Measurements from ENCODE around the gene HIVEP3.

Gene HIVEP3

DNA sequence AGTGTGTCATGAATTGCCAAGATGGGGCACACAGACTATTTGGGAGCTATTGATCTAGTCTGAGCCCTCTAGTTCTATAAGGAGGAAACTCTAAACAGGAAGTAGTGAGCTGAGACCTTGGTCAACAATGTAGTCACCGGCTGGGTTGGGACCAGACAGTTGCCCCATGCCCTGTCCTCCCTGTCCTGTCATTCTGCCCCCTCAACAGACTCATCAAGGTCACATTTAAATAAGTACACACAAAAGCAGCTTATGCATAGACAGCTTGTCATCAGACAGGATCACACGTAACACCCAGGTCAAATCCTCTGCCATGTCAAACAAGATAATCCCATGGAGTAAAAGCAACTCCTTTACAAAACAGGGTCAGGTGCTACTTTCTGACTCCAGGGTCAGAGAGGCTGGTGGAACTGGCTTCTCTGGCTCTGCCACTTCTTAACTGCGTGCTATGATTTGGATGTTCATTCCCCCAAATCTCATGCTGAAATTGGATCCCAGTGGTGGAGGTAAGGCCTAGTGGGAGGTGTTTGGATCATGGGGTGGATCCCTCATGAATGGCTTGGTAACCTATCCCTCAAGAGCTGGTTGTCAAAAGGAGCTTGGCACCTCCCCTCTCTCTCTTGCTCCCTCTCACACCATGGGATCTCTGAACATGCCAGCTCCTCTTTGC, 128.9 kb downstream of the HIVEP3 start:
- no peak for DNase-seq (ENCODE audit: low read depth in 2 of 2)

DNA sequence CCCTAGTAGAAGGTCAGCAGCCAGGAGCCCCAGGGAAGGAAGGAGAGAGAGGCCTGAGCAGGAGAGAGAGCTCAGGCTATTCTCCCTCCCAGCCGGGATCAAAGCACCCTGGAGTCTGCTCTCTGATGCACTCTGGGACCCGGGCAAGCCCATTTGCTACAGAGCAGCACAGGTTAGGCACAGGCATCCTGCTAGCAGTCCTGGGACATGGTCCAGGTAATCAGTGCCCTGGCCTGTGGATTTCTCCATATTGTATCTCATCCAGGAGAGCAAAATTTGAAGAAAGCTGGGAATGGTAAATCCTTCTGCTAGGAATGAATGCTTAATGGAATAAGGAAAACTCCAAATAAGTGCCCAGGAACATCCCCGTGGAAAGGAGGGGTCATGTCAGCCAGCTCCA, 130.3 kb downstream of the HIVEP3 start:
- DNase-seq (ENCODE audit: low read depth in 2 of 2): no peak

DNA sequence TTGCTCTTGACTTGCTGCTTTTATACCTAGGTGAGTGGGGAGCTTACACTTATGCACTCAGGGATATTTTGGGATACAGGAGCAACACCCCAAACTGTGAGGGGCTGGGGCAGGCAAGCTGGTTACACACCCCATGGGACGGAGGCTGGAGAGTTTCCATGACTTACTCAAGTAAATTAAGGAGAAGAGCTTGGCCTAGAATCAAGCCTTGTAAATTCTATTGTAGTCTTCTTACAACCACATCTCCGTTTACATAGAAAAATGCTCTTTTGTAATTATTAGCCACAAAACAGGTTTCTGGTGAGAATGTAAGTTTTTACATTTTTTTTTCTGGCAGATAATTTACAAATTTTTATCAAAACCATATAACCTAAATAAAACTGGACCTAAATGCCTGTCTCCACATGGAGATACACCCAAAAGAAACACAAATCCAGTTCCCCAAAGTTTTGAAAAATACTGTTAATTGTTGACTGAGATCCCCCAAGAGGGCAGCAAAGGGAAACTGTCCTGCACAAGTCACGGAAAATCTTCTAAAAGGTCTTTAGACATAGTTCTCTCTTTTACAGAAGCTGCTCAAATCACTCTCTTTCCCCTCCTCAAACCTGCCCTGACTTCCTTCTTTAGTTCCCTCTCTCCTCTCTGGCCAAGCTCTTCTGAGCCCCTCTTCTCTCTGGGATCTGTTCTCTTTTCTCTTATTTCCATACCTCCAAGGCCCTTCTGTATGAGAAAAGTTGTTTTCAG, 134.0 kb downstream of the HIVEP3 start:
- no peak for DNase-seq (ENCODE audit: low read depth in 2 of 2)

DNA sequence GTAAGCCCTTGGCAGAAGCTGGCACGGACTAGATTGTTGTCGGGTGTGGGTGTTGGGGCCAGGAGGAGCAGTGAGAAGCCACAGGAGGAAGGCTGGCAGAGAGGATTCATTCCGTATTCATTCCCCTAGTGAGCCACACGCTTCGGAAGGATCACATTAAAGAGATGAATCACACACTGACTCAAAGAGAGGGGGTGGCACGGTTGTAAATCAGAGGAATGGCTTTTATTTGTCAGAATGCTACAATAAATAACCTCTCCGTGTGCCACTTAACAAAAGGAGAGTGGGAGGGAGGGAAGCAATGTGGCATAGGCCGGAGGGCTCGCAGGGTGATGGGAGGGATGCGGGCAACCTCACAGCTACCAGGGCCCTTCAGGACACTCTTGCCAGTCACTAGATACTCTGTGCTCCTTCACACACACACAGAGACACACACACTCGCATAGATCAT, 135.5 kb downstream of the HIVEP3 start:
- DNase-seq (ENCODE audit: low read depth in 2 of 2): peak in 1 of 2 donors; percentile 58

DNA sequence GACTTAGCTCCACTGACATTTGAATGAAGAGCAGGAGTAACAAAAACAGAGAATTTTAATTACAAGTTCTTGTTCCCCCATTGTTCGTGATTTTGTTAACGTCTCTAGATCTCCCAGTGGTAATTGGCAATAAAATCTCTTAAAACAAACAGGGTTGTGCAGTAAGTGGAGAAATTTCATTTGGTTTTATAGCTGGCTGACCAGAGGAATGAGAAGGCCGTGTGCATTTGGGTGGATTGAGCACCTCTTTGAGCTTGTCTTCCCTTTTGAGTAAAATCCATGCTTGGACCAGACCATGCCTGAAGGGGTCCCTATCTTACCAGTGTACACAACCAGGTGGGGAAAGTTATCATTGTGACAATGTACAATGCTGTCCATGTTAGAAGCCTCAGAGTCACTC, 137.8 kb downstream of the HIVEP3 start:
- no peak for DNase-seq (ENCODE audit: low read depth in 2 of 2)

DNA sequence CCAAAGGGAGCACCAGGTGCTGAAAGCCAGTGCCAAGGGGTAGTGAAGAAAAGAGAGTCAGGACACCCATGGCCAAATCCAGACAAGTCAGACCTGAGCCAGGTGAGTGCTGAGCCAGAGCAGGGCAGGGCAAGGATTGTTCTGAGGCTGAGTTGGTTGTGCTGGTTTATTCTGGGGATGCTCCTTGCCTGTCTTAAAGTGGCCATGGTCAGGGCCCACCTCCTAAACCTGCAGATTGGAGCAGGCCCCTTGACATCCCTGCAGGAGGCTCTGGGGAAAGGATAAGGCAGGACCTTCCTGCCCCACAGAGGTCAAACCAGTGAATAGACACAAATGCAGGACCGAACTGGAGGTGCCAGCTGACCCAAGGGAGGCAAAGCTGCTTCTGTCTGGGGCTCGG, 138.4 kb downstream of the HIVEP3 start:
- DNase-seq (ENCODE audit: low read depth in 2 of 2): no peak

DNA sequence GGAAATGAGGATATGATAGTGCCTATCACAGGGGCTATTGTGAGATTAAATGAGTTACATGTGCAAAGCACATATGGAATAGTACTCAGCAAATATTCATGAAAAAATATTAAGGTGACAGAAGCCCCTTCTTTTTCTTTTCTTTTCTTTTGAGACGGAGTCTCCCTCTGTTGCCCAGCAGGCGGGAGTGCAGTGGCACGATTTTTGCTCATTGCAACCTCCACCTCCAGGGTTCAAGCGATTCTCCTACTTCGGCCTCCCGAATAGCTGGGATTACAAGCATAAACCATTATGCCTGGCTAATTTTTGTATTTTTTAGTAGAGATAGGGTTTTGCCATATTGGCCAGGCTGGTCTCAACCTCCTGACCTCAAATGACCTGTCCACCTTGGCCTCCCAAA, 139.4 kb downstream of the HIVEP3 start:
- no peak for DNase-seq (ENCODE audit: low read depth in 2 of 2)

DNA sequence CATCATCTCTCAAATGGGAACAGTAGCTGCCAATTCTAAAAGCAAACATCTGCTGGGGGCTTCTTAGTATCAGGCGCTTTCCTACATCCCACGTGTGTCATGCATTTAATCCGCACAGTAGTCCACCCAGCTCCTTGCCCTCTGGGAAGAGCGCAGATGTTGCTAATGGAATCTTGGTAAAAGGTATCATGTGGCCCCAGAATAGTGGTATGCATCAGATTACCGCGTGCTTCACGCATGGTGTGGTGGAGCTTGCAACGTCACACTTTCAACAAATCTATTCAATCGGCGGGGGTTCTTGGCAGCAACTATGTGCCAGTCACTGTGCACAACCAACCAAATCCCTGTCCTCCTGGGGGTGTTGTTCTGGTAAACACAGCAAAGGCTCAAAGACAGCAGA, 141.0 kb downstream of the HIVEP3 start:
- no peak for DNase-seq (ENCODE audit: low read depth in 2 of 2)

DNA sequence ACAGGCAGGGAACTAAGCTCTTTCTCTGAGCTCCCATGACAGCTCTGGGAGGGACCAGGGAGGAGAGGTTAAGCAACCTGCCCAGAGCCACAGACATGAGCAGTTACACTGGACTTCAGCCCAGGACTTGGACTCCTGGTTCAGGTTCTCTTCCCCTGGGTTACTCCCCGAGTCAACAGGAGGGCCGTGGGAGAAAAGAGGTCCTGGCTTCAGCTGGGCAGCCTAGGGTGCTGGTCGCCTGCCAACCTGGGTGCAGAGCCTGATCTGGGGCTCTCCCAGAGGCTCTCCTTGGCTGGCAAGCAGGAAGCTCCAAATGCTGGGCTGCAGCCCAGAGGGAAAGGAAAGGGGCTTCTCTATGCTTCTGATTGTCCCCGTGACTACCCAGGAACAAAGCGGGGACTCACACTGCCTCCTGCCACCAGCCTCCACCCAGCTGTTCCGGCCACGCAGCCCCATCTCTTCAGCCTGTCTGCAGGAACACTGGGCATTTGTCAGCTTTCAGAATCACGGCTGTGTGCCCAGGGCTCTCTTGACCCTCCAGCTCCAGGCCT, 141.8 kb downstream of the HIVEP3 start:
- DNase-seq (ENCODE audit: low read depth in 2 of 2): no peak

DNA sequence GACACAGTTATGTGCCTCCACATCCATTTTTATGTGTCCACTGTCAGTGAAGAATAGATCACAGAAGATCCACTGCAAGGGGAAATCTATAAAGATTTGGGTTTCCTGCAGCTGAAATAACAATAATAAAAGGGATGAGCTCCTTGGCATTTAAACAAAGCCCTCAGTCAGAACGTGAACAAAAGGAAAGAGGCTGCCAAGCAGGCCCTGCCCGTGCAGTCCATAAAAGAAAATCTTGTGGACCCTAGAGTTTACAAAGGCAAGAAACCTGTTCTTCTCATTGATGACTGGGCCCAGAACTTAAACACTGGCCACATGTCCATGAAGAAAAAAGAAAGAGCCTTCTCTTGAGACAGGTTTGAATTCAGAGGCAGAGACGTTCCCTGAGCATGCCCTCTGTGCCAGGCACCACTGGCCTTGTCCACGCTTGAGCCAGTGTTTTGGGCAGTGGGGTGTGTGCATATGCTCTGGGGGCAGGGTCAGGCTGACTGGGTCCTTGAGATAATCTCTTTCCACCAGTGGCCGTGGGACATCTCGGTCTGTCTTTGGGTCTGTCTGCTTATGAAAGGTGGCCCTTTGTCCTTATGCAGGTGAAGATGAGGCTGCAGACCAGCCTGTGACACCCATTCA, 142.7 kb downstream of the HIVEP3 start:
- no peak for DNase-seq (ENCODE audit: low read depth in 2 of 2)

DNA sequence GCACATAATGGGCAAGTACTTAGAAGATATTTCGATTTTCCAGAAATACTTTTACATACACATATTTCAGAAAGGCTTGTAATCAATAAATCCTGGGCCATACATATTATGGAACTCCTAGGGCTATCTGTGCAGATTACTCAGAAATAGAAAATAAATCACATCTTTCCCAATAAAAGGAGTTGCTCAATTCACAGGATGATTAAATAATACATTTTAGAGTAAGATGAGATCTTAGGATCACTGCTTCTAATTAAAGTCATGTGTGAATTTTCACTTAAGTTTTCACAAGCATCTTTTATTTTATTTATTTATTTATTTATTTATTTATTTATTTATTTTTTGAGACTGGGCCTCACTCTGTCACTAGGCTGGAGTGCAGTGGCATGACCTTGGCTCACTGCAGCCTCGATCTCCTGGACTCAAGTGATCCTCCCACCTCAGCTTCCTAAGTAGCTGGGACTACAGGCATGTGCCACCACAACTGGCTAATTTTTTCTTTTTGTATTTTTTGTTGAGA, 144.2 kb downstream of the HIVEP3 start:
- no peak for DNase-seq (ENCODE audit: low read depth in 2 of 2)

DNA sequence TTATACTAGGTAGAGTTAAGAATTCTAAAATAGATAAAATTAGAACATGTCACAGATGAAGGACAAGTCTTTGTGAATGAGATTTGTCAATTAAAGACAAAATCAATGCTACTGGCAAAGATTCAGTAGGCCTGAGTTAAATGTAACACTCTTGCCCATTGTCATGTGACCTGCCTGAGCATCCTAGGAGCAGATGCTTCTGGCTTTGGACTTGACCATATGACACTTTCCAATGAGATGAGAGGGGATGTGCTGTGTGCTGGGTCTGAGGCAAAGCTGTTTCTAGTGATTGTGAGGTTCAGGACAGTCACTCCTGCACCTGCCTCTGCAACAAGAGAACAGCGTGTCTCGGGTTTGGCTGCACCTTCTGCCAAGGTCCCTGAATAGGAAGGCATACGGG, 144.9 kb downstream of the HIVEP3 start:
- DNase-seq (ENCODE audit: low read depth in 2 of 2): no peak

DNA sequence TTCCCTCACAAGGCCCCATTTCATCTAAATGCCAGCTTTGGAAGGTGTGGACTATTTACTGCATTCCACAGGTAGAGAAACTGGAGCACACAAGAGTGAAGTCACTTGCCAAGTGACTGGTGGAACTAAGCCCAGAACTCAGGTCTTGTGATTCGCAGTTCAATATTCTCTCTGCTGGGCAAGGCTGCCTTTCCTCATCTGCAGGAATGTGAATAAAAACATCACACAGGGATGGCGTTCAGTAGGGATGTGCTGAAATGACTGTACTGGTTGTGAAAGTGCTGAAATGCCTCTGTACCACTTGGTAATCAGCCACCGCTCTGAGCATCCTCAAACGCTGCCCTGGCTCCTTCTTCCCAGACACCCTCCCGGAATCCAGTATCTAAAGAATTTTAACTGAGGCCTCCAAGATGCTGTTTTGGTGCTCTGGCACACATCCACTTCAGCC, 145.6 kb downstream of the HIVEP3 start:
- no peak for DNase-seq (ENCODE audit: low read depth in 2 of 2)

DNA sequence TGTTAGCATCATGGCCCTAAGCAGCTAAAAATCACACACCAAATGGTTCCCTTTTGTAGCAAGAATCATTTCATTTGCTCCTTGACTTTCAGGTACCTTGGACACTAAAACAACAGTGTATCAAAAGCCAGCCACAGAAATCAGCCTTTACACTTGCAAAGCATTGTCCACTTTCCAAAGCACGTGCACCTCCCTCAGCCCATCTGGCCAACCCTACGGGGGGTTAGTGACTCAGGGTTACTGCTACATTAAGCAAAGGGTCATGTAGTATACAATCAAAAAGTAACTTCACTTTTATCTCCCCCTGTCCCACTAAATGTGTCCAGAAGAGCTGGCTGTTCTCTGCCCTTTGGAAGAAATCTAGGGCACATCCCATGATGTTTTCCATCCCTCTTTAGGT, 149.7 kb downstream of the HIVEP3 start:
- no peak for DNase-seq (ENCODE audit: low read depth in 2 of 2)

DNA sequence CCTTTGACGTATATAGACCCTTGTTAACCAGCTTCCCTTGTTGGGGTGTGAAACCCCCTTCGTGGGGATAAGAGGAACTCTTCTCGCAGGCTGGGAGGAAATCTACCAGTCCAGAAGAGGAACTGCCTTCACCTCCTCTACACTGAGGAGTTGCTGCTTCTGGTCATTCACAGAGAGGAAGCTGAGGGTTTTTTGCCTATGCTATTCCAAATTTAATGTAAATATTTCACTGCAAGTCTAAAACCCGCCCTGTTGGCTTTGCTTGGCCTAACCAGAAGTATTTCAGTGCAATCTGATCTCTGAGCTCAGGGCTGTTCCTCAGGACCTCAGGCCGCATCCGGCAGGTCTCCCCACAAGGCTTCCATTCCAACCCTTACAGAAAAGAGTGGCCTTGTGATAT, 150.1 kb downstream of the HIVEP3 start:
- DNase-seq (ENCODE audit: low read depth in 2 of 2): no peak

DNA sequence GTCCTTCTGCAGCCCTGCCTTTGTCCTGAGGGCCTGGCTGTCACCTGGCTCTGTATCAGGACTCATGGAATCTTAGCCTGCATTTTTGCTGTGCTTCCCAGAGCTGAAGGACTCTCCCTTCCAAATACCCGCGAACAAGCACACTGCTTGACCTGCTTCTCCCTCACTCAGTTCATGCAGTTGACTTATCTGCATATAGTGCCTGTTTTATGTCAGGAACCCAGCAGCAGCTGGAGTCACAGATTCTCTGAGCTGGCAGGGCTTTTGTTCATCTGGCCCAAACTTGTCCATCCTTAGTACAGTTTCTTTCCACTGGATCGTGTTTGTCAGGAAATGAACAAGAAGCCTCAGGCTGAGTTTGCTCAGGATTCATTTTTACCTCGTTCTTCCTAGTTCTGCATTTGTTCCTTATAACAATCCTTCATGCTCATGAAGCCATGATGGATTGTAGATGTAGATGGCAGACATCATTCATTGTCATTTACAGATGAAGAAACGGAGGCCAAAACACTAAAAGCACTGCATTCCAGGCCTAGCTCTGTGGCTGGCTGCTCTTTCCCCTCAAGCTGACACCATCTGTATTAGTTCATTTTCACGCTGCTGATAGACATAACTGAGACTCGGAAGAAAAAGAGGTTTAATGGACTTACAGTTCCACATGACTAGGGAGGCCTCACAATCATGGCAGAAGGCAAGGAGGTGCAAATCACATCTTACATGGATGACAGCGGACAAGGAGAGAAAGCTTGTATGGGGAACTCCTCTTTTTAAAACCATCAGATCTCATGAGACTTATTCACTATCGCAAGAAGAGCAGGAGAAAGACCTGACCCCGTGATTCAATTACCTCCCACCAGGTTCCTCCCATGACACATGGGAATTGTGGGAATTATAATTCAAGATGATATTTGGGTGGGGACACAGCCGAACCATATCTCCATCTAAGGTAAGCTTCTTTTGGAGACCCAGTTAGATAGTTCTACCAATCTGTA, 150.9 kb downstream of the HIVEP3 start:
- no peak for DNase-seq (ENCODE audit: low read depth in 2 of 2)

DNA sequence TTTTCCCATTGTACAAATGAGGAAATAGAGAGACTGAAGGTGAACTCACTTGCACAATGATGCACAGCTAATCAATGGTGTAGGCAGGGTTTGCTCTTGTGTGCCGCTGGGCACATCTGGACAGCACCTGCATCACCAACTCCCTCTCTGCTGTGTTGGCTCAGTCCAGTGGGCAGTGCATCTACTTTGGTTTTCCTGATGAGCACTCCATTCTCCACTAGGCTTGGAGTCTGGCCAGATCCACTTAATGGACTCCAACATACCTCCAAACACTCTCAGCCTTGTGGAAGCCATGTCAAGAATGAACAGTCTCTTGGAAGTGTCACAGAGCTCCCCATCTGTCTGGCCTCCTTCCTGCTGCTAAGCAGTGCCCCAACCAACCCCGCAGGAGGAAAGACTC, 152.2 kb downstream of the HIVEP3 start:
- DNase-seq (ENCODE audit: low read depth in 2 of 2): no peak

DNA sequence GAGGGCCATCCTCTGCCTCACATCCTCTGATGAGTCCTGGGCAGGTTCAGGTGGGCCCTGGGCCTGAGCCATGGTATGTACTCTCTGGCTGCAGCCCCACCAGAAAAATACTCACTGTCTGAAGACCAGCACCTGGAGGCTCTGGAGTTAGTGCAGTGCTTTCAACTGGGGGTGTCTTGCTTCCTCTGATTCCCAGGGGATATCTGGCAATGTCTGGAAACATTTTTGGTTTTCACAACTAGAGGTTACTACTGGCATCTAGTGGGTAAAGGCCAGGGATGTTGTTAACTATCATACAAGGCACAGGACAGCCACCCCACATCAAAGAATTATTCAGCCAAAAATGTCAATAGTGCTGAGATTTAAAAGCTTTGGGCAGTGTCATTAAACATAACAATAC, 152.7 kb downstream of the HIVEP3 start:
- DNase-seq (ENCODE audit: low read depth in 2 of 2): no peak

DNA sequence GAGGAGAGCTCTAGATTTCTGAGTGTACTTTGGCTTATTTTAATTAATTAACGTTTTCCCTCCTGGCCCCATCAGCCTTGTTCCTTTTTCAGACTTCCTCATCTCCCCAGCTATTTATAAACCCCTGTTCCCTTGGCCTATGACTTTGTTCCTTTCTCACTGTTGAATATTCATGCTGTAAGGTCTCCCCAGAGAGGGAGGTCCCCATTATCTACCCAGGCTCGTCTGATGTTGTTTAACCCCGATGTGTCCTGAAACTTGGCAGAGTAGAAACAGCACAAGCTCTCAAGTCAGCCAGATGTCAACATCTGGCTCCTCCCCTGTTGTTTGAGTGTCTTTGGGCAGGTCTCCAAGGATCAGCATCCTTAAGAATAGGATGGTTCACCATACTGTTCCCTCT, 153.6 kb downstream of the HIVEP3 start:
- no peak for DNase-seq (ENCODE audit: low read depth in 2 of 2)

DNA sequence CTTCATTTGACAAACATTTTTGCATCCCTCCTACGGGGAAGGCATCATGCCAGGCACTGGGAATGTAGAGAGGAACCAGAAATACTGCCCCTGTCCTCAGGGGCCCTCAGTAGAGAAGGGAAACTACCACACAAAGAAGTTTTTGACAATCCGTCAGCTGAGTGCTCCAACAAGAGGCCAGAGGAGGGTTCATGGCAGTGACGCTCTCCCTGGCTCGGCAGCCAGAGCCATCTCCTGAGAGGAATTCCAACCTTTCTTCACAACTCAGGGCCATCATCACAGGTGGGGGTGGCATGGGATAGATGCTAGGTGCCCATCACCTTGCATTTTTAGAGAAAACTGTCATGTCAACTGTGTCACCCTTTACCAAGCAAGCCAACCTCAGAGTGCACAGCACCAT, 154.1 kb downstream of the HIVEP3 start:
- no peak for DNase-seq (ENCODE audit: low read depth in 2 of 2)

DNA sequence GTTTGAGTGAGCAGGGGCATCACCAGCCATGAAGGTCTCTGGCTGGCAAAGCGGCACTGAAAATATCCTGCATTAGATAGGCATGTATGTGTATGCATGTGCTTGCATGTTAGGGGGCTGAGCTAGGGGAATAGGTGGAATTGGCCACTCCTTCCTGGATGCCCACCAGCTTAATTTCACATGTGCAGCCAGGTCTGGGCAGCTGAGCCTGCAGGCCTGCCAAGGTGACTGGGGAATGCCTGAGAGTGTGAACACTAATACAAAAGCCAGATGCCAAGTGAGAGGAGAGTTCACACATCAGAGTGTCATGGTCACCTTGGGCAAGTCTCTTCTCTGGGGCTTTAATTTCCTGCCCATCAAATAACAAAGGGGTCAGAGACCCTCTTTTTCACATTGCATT, 155.9 kb downstream of the HIVEP3 start:
- DNase-seq (ENCODE audit: low read depth in 2 of 2): no peak
